Measurements from ENCODE around the gene ARHGAP4.

Gene ARHGAP4

DNA sequence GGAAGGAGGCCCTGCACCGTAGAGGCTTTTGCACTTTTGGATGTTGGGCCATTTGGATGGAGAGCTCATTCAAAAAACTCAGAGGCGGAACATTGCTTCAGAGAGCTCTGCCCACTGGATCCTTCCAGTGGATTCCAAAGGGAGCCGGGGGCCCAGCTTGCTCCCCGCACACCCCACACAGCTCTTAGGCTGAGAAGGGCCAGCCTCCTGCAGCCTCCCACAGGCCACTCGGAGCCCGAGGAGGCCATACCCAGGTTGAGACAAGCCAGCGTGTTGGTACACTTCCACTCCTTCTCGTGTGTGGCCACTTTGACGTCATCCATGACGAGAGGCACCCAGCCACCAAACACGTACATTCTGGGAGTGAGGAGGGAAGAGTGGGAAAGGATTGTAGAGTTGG lies 35.2 kb upstream of the ARHGAP4 start:
- DNase-seq = no peak

- no peak for DNase-seq
Observed at GRCh38 chrX:153960786-153961185, 34.7 kb upstream of the ARHGAP4 start.

- DNase-seq = no peak
Observed at GRCh38 chrX:153960077-153960476, 34.0 kb upstream of the ARHGAP4 start.

GRCh38 chrX:153959649-153960048 lies 33.6 kb upstream of the ARHGAP4 start:
- DNase-seq = no peak

DNA sequence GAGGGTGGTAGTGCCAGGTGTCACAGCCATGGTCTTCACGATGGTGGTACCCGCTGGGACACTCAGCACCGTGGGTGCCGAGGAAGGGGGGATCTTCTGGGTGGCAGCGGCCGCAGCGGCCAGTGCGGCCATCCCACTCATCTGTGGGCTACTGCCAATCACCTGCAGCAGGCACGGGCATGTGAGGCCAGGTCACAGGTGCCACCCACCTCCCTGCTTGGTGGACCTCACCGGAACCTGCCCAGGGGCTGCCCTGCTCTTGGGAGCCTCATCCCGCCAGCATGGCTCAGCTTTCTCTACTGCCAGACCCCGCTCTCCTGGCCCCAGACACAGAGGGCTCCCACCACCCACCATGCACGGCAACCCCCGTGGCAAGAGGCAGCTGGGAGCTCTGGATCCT lies 32.5 kb upstream of the ARHGAP4 start:
- DNase-seq = no peak

GRCh38 chrX:153957224-153957623 lies 31.2 kb upstream of the ARHGAP4 start:
- DNase-seq = no peak

GRCh38 chrX:153956044-153956907 lies 30.2 kb upstream of the ARHGAP4 start:
- DNase-seq = no peak

GRCh38 chrX:153955228-153955732 lies 29.2 kb upstream of the ARHGAP4 start:
- no peak for DNase-seq

GRCh38 chrX:153954558-153955227 lies 28.6 kb upstream of the ARHGAP4 start:
- DNase-seq = no peak

GRCh38 chrX:153953892-153954557 lies 28.0 kb upstream of the ARHGAP4 start:
- DNase-seq = no peak

GRCh38 chrX:153953342-153953830 lies 27.3 kb upstream of the ARHGAP4 start:
- peak; percentile 65 for DNase-seq

GRCh38 chrX:153952373-153953026 lies 26.4 kb upstream of the ARHGAP4 start:
- DNase-seq = no peak

DNA sequence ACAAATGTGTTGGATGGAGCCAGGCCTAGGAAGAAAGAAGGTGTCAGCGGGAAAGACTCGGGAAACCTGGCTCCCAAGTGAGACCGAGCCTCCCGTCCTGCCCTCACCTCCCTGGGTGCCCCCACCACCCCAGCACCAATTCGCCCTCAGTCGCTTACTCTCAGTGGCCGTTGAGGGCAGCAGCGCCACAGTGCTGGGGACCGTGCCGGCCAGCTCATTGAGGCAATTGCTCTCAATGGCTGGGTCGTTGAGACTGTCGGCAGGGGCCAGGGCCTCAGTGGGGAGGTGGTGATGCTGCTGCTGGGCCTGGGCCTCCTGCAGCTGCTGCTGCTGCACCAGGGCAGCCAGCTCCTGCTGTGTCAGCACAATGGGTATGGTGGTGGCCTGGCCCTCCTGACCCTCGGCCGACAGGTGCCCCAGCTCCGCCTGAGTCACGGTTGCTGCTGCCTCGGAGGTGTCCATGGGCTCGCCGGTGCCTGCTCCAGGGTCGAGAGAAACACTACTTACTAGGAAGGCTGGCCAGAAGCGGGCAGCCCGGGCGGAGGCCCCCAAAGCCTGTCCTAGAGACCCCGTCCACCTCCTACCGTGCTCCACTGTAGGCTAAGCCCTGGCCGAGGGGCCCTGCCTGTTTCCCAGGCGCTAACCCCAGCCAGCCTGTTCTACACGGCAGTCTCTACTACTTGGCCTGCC lies 25.8 kb upstream of the ARHGAP4 start:
- DNase-seq = no peak

DNA sequence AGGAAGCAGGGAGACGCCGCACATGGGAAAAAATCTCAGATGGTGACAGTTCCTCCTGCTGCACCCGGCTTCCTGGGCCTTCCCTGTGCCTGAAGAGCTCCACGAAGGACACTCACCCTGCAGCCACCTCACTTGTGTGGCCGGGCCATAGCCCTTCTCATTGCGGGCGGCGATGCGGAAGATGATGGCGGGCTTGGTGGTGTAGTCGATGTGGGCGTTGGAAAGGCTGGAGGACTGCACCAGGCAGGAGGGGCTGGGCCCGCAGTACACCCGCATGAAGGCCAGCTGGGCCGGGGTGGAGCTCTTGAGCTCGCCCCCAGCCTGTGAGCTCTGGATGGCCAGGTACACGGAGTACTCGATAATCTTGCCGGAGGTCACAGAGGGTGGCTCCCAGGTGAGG lies 24.1 kb upstream of the ARHGAP4 start:
- DNase-seq = no peak

DNA sequence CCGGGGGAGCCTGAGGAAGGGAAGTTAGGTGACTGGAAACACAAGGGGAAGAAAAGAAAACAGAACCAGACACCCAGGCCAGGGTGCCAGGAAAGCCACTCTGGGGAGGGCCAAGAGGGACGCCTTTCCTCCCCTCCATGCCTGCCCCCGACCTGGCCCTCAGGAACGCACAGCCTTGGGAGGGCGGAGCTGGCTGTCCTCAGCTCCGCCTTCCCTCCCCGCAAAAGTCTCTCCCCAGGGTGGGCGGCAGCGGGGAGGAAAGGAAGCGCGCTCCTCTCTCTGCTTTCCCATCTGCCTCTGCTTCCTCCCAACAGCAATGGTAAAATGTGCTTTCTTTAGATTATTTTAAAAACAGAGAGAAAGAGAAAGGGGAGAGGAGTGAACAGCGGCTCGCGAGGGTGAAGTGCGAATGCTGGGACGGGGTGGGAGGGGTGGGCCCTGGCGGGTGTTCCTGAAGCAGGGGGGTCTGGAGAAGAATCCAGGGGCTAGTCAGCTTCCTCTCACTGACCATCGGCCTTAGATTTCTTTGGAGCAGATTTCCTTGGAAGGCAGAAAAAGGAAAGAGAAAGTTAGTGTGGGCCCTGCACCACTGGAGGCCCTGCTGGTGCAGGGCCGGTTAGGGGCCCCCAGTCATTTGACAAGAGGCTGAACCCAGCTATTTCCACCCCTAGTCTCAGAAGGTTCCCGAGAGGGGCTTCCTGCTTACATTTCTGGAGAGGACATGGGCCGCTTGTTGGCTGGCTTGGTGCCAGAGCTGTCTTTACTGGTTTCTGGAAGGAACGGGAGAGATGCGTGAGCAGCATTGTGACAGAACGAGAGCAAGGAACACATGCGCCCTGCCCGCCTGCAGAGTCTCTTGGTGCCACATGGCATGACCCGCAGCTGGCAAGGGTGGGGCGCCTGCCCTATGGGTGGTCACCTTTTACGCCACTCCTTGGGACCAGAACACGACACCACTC lies 23.1 kb upstream of the ARHGAP4 start:
- no peak for DNase-seq

GRCh38 chrX:153948002-153948466 lies 22.0 kb upstream of the ARHGAP4 start:
- DNase-seq = no peak

DNA sequence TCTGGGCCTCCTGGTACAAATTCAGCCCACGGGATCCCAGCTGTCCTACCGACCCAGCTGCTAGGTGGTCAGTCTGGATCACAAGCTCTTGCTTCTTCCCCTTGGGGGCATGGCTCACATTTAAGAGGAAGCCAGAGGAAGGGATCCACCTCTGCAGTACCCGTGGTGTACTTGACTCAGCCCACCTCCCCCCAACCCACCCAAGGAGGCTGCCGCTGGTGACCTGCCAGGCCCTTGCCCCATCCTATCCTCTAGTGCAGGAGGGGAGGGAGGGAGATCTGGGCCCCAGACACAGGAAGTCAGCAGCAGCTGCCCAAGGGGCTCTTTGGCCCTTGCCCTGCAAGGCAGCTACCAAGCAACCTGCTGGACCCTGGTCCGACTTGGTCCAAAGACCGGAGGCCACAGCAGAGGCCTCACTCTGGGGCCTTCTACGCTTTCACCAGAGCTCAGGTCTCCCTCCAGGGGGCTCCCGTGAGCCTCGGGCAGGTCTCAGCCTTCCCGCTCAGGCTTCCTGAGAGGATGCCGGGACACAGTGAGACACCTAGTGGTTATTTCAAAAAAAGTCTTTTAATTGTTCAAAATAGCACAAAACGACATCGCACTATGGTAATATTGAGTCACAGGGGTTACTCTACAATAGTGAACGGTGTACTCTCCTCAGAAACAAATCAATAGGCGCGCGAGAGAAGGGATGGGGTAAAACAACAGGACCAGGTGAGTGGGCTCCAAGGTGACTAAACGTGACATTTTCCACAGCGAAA lies 21.1 kb upstream of the ARHGAP4 start:
- DNase-seq = peak; percentile 64

- no peak for DNase-seq
Observed at GRCh38 chrX:153945956-153946943, 20.2 kb upstream of the ARHGAP4 start.

- no peak for DNase-seq
Observed at GRCh38 chrX:153944800-153945150, 18.7 kb upstream of the ARHGAP4 start.
